IMR-90 (cell line): ENCODE measurements around the gene TMEM221. TPM values are rescaled to one million over a fixed set of nuclear protein-coding genes. Genes with fewer than 3 reads are reported as not detected.

Experiments
- ATAC-seq: fragments of 200-7000 bp; cut with Tn5 transposase; 2 replicates; pipeline ENCODE4 v1.9.1; 2020; ENCODE audit warnings: low read depth, mild to moderate bottlenecking, moderate library complexity
- BruUV-seq: library from RNA; stranded (reverse); fragments of 400-500 nt; replicated peaks from 2 replicates; lab custom pipeline; 2021; lab: Mats Ljungman, UMichigan
- CTCF ChIA-PET: fragments of 300-600 bp; formaldehyde crosslinking; extraction: SDS; loops from one replicate; lab custom pipeline; 2021; ENCODE audit warnings: antibody characterized with exemption; lab: Yijun Ruan, JAX
- POLR2A ChIA-PET: fragments of 300-600 bp; sonication (Branson Sonifier 250); formaldehyde crosslinking; loops from one replicate; lab custom pipeline; 2022; ENCODE audit warnings: antibody characterized with exemption; ENCODE audit not compliant: unreplicated experiment; lab: Charles Lee
- DNase-seq: peaks from one replicate; pipeline ENCODE4 v3.0.0; 2013
- H2AFZ ChIP-seq: replicated peaks from 2 replicates; pipeline ENCODE3; 2013; ENCODE audit warnings: low read length, mild to moderate bottlenecking; ENCODE audit not compliant: poor library complexity
- H2AK5ac ChIP-seq: 2 replicates; pipeline ENCODE4 v1.6.1; 2013; ENCODE audit warnings: low read depth, low read length, inconsistent platforms
- H2AK9ac ChIP-seq: replicated peaks from 2 replicates; pipeline ENCODE3; 2013; ENCODE audit warnings: mild to moderate bottlenecking, low read depth, low read length, moderate library complexity; ENCODE audit not compliant: poor library complexity
- H2BK120ac ChIP-seq: 2 replicates; pipeline ENCODE4 v1.6.1; 2013; ENCODE audit warnings: low read depth, low read length, inconsistent platforms
- H2BK15ac ChIP-seq: 3 replicates; pipeline ENCODE4 v1.6.1; 2013; ENCODE audit warnings: low read depth, low read length, inconsistent platforms
- H2BK20ac ChIP-seq: 2 replicates; pipeline ENCODE4 v1.6.1; 2013; ENCODE audit warnings: low read depth, mild to moderate bottlenecking, inconsistent platforms, low read length, moderate library complexity
- H2BK5ac ChIP-seq: 2 replicates; pipeline ENCODE4 v1.6.1; 2013; ENCODE audit warnings: mild to moderate bottlenecking, low read depth, low read length, inconsistent platforms; ENCODE audit not compliant: poor library complexity, severe bottlenecking
- H3K14ac ChIP-seq: replicated peaks from 2 replicates; pipeline ENCODE4 v1.6.1; 2013; ENCODE audit warnings: low read depth, low read length, inconsistent platforms
- H3K18ac ChIP-seq: 2 replicates; pipeline ENCODE4 v1.6.1; 2013; ENCODE audit warnings: low read depth, low read length, control low read depth
- H3K23ac ChIP-seq: 2 replicates; pipeline ENCODE4 v1.6.1; 2013; ENCODE audit warnings: low read depth, low read length, inconsistent platforms
- H3K27ac ChIP-seq: 2 replicates; pipeline ENCODE4 v1.5.1; 2013; ENCODE audit warnings: mild to moderate bottlenecking, control low read depth, low read length; ENCODE audit not compliant: insufficient read depth
- H3K27me3 ChIP-seq: 2 replicates; pipeline ENCODE4 v1.6.1; 2013; ENCODE audit warnings: low read length; ENCODE audit not compliant: control insufficient read depth, insufficient read depth
- H3K36me3 ChIP-seq: 2 replicates; pipeline ENCODE4 v1.6.1; 2013; ENCODE audit warnings: low read length, mixed read lengths; ENCODE audit not compliant: control insufficient read depth, insufficient read depth
- H3K4ac ChIP-seq: 2 replicates; pipeline ENCODE4 v1.6.1; 2013; ENCODE audit warnings: low read depth, low read length, inconsistent platforms
- H3K4me1 ChIP-seq: 2 replicates; pipeline ENCODE4 v1.6.1; 2013; ENCODE audit warnings: low read length, mixed read lengths; ENCODE audit not compliant: control insufficient read depth, insufficient read depth
- H3K4me2 ChIP-seq: 2 replicates; pipeline ENCODE4 v1.6.1; 2013; ENCODE audit warnings: low read depth, mild to moderate bottlenecking, control low read depth, low read length, moderate library complexity
- H3K4me3 ChIP-seq: 2 replicates; pipeline ENCODE4 v1.5.1; 2013; ENCODE audit warnings: low read depth, mild to moderate bottlenecking, control low read depth, low read length, moderate library complexity; ENCODE audit not compliant: insufficient read depth
- H3K56ac ChIP-seq: 2 replicates; pipeline ENCODE4 v1.6.1; 2013; ENCODE audit warnings: low read length, inconsistent platforms; ENCODE audit not compliant: insufficient read depth; ENCODE audit errors: extremely low read depth
- H3K79me1 ChIP-seq, 2 experiments: 2 replicates each; pipeline ENCODE4 v1.6.1; 2013; ENCODE audit warnings: low read length in 2 of 2, inconsistent platforms in 1 of 2, low read depth in 1 of 2
- H3K9ac ChIP-seq: 2 replicates; pipeline ENCODE4 v1.6.1; 2013; ENCODE audit warnings: low read depth, low read length, control low read depth
- H3K9me1 ChIP-seq: 2 replicates; pipeline ENCODE4 v1.6.1; 2013; ENCODE audit warnings: low read length, inconsistent platforms; ENCODE audit not compliant: insufficient read depth
- H3K9me3 ChIP-seq: 2 replicates; pipeline ENCODE4 v1.6.1; 2013; ENCODE audit warnings: low read length; ENCODE audit not compliant: control insufficient read depth, insufficient read depth
- H4K20me1 ChIP-seq: 2 replicates; pipeline ENCODE4 v1.6.1; 2013; ENCODE audit warnings: low read length, inconsistent platforms; ENCODE audit not compliant: insufficient read depth
- H4K5ac ChIP-seq: 2 replicates; pipeline ENCODE4 v1.6.1; 2013; ENCODE audit warnings: mild to moderate bottlenecking, low read depth, low read length, control low read depth
- H4K8ac ChIP-seq, 2 experiments: 2 replicates each; pipeline ENCODE4 v1.6.1; 2013; ENCODE audit warnings: low read depth in 2 of 2, low read length in 2 of 2, control low read depth in 1 of 2, inconsistent platforms in 1 of 2
- H4K91ac ChIP-seq: 2 replicates; pipeline ENCODE4 v1.6.1; 2013; ENCODE audit warnings: low read depth, low read length, inconsistent platforms; ENCODE audit not compliant: insufficient read depth
- MAFK ChIP-seq: IDR thresholded peaks from 2 replicates; pipeline ENCODE4 v1.6.1; 2012; ENCODE audit warnings: low read depth, low read length, improper control_type of control experiment
- NFE2L2 ChIP-seq: fragments of 150-350 bp; IDR thresholded peaks from 2 replicates; pipeline ENCODE4 v1.6.1; 2016; ENCODE audit warnings: low read depth, mild to moderate bottlenecking, low read length
- RFX5 ChIP-seq: IDR thresholded peaks from 2 replicates; pipeline ENCODE4 v1.8.0; 2012; ENCODE audit warnings: low read depth, mild to moderate bottlenecking, low read length, moderate library complexity
- WGBS, 2 experiments: methylation state at CpG; one replicate each; pipeline versions ENCODE4 v1.1.5 to v1.1.7; 2013; ENCODE audit warnings: missing lambda C conversion rate in 2 of 2; ENCODE audit not compliant: insufficient read length in 1 of 2; ENCODE audit errors: extremely low coverage in 2 of 2; 5-methylcytosine and 5-hydroxymethylcytosine counted together
- dilution Hi-C: fragments of 300-500 bp; cut with HindIII; formaldehyde crosslinking; loops from one replicate; pipeline ENCODE4 v1.14.3; 2018; ENCODE audit warnings: low sequenced_read_pairs; ENCODE audit not compliant: unreplicated experiment
- in situ Hi-C: fragments of 300-500 bp; cut with MboI; formaldehyde crosslinking; loops from 3 replicates; pipeline ENCODE4 v1.14.3; 2019; ENCODE audit warnings: low sequenced_read_pairs, inconsistent platforms, mixed read lengths
- intact Hi-C: fragments of 100-400 bp; cut with micrococcal nuclease; formaldehyde crosslinking; loops from 2 replicates; pipeline ENCODE4 v1.10.0; 2022
- polyA plus RNA-seq, 3 experiments: library from polyadenylated mRNA; depleted of rRNA; stranded (reverse); fragments of >200 nt; gene quantifications; 2 replicates each; pipeline ENCODE4 v1.2.3, GENCODE V29; 2012; ENCODE audit warnings: low replicate concordance in 1 of 3
- total RNA-seq: library from RNA; depleted of rRNA; stranded (reverse); fragments of >200 nt; gene quantifications from 2 replicates; pipeline ENCODE4 v1.2.3, GENCODE V29; 2012

TMEM221 gene
- total and polyA plus RNA-seq, 2 of the 4 experiments (the other 2 are of a cell fraction): 0.12 TPM; not detected in 1

GRCh38 chr19:17450264-17451075 is 2.0 kb upstream of the TMEM221 start:
- H3K4me2 ChIP-seq: no peak overlapping the region
- H3K4me1 ChIP-seq: no peaks in the 10 kb centered on the region
- no peaks in the 10 kb centered on the region for H3K9me3 ChIP-seq
- H2AFZ ChIP-seq: no peak overlapping the region
- no peaks in the 10 kb centered on the region for H3K79me1 ChIP-seq
- TF ChIP-seq NFE2L2: no peak
- no peak for TF ChIP-seq RFX5
- no peak for TF ChIP-seq MAFK
- no peak overlapping the region for H2BK5ac ChIP-seq
- H4K5ac ChIP-seq: no peak overlapping the region
- dilution Hi-C loops: no loop called here
- H4K20me1 ChIP-seq: peaks cover 3% of the 10 kb centered on the region
- no peak overlapping the region for H3K14ac ChIP-seq
- H2BK120ac ChIP-seq: no peak overlapping the region
- no peak overlapping the region for H2BK20ac ChIP-seq
- no TSS peak for BruUV-seq
- no peak overlapping the region for H2AK9ac ChIP-seq
- H4K91ac ChIP-seq: no peak overlapping the region
- H3K4ac ChIP-seq: no peak overlapping the region
- WGBS, 2 experiments: 88% methylated on average over 4 of the region's 8 CpGs; no CpG with 5 or more reads in 1 of the 2 experiments
- no peaks in the 10 kb centered on the region for H3K36me3 ChIP-seq
- intact Hi-C loops: loop anchor here (10.0 kb wide), 2 partner anchors 314 to 404 kb away; partner anchors contain the start of gene RPL18A
- H3K18ac ChIP-seq: no peak overlapping the region
- H3K9me1 ChIP-seq: no peaks in the 10 kb centered on the region
- H2BK15ac ChIP-seq: no peak overlapping the region
- ChIA-PET CTCF (no interaction called here), POLR2A (no interaction called here)
- in situ Hi-C loops: loop anchor here (10.0 kb wide), 1 partner anchor 404 kb away; the partner anchor contains the start of gene RPL18A
- H3K56ac ChIP-seq: no peak overlapping the region
- DNase-seq: no peak
- H2AK5ac ChIP-seq: no peak overlapping the region
- H3K27ac ChIP-seq: no peak overlapping the region
- H3K4me3 ChIP-seq: no peak overlapping the region
- no peak overlapping the region for H3K23ac ChIP-seq
- H4K8ac ChIP-seq: no peak overlapping the region
- no peak for ATAC-seq
- H3K9ac ChIP-seq: no peak overlapping the region
- H3K27me3 ChIP-seq: peaks cover 22% of the 10 kb centered on the region
